ENCODE results near the gene ZNF132.

The ZNF132 gene

GRCh38 chr19:58406818-58407657 is 32.9 kb downstream of the ZNF132 start:
- DNase-seq: peak in 1 of 2 donors; percentile 36

- peak in 1 of 2 donors; percentile 17 for DNase-seq
Measured at GRCh38 chr19:58403920-58404478, 36.0 kb downstream of the ZNF132 start.

- no peak for DNase-seq
Measured at GRCh38 chr19:58401840-58402421, 38.0 kb downstream of the ZNF132 start.

- DNase-seq: peak; percentile 100
Measured at GRCh38 chr19:58400916-58401839, 38.8 kb downstream of the ZNF132 start.

- DNase-seq: no peak
Measured at GRCh38 chr19:58400316-58400915, 39.5 kb downstream of the ZNF132 start.

GRCh38 chr19:58399903-58400302 is 40.0 kb downstream of the ZNF132 start:
- no peak for DNase-seq

GRCh38 chr19:58398545-58398944 is 41.4 kb downstream of the ZNF132 start:
- no peak for DNase-seq

- no peak for DNase-seq
Measured at GRCh38 chr19:58398087-58398486, 41.9 kb downstream of the ZNF132 start.

- no peak for DNase-seq
Measured at GRCh38 chr19:58397533-58398037, 42.4 kb downstream of the ZNF132 start.

GRCh38 chr19:58396691-58397532 is 43.0 kb downstream of the ZNF132 start:
- no peak for DNase-seq

- no peak for DNase-seq
Measured at GRCh38 chr19:58395979-58396627, 43.9 kb downstream of the ZNF132 start.

- no peak for DNase-seq
Measured at GRCh38 chr19:58395220-58395978, 44.6 kb downstream of the ZNF132 start, which contains the start of gene RNF225. Gene RNF225, plus strand, starts transcription at chr19:58395656. Its CDS starts 434 bp downstream, at chr19:58396090.

GRCh38 chr19:58394821-58395219 is 45.1 kb downstream of the ZNF132 start:
- DNase-seq: no peak

- DNase-seq: no peak
Measured at GRCh38 chr19:58393725-58394033, 46.3 kb downstream of the ZNF132 start.

- DNase-seq: no peak
Measured at GRCh38 chr19:58392945-58393724, 46.8 kb downstream of the ZNF132 start.

GRCh38 chr19:58388175-58388526 is 51.8 kb downstream of the ZNF132 start:
- no peak for DNase-seq

- no peak for DNase-seq
Measured at GRCh38 chr19:58387338-58388174, 52.4 kb downstream of the ZNF132 start.

Measured in inflammatory macrophage (primary cell).